Activated CD8-positive, alpha-beta T cell treated with anti-CD3 and anti-CD28 coated beads for 36 hours (primary cell): ENCODE results near the gene PCGF2. TPM values are rescaled to one million over a fixed set of nuclear protein-coding genes. Genes with fewer than 3 reads are reported as not detected.

Source experiments
- ATAC-seq: fragments of 200-7000 bp; cut with Tn5 transposase; one replicate; pipeline ENCODE4 v1.10.0; 2021; ENCODE audit warnings: mild to moderate bottlenecking, moderate library complexity
- CTCF ChIA-PET: fragments of 350-600 bp; sonication (Branson Sonifier 250); formaldehyde crosslinking; loops from one replicate; lab custom pipeline; 2021; ENCODE audit warnings: antibody characterized with exemption; lab: Charles Lee
- POLR2A ChIA-PET: fragments of 350-600 bp; sonication (Branson Sonifier 250); formaldehyde crosslinking; loops from one replicate; lab custom pipeline; 2021; ENCODE audit warnings: antibody characterized with exemption; lab: Charles Lee
- DNase-seq: peaks from one replicate; pipeline ENCODE4 v3.0.0-alpha.2; 2020
- H3K27ac Mint-ChIP-seq: one replicate; pipeline ENCODE4 v1.8.0; 2021; ENCODE audit warnings: mild to moderate bottlenecking, mixed read lengths
- H3K27me3 Mint-ChIP-seq: one replicate; pipeline ENCODE4 v1.8.0; 2021; ENCODE audit warnings: mixed read lengths
- H3K36me3 Mint-ChIP-seq: one replicate; pipeline ENCODE4 v1.8.0; 2021; ENCODE audit warnings: low read depth, mixed read lengths
- H3K4me1 Mint-ChIP-seq: one replicate; pipeline ENCODE4 v1.8.0; 2021; ENCODE audit warnings: low read depth, mixed read lengths
- H3K4me3 Mint-ChIP-seq: one replicate; pipeline ENCODE4 v1.8.0; 2021; ENCODE audit warnings: mild to moderate bottlenecking, moderate library complexity, mixed read lengths
- H3K9me3 Mint-ChIP-seq: one replicate; pipeline ENCODE4 v1.8.0; 2021; ENCODE audit warnings: mixed read lengths
- intact Hi-C: fragments of 100-400 bp; cut with micrococcal nuclease; formaldehyde crosslinking; loops from one replicate; pipeline ENCODE4 v1.10.0; 2022
- total RNA-seq, 2 experiments: library from RNA; stranded (reverse); gene quantifications; one replicate each; pipeline ENCODE4 v1.2.3, GENCODE V29; 2021
- TF ChIP-seq, protein P1 (sequence below): fragments of 200-600 bp; IDR thresholded peaks from one replicate; pipeline ENCODE4 v1.8.0; 2022; ENCODE audit warnings: antibody characterized with exemption, mild to moderate bottlenecking

The PCGF2 gene
- total RNA-seq, 2 experiments from 2014 or later: 0.50 to 1.2 TPM

DNA sequence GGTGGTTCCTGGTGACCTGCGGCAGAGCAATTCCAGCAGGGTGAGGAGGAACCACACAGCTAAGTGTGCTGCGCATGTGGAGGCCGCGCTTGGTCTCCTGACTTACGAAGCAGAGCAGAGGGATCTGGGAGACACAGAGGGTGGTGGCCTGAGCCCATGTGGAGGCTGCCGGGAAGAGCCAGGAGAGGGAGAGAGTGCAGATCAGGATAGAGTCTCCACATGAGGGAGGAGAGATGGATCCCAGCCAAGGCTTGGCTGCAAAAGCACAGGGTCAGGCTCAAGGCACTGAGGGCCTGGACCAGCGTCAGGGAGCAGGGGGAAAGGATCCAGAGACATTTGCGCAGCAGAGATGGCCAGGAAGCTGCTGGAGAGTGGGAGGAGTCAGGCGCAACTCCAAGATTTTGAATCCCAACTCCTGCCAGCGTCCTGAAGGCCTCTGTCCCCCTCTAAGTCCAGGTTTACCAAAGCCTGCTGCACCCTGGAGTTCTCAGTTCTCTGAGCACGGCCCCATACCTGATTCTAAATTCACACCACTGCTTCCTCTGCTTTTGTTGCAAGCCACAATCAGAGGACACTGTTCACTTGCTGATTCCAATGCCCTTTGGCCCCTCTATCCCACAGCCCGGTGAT, 54.3 kb downstream of the PCGF2 start:
- ChIA-PET CTCF (interaction anchor here (4.1 to 4.8 kb wide), 2 partner anchors 17 to 42 kb away, joined by 20 to 32 read pairs; no protein-coding TSS in a partner anchor), POLR2A (interaction anchor here (1.0 kb wide), 2 partner anchors 13 kb away, joined by 3 to 5 read pairs; no protein-coding TSS in a partner anchor)
- H3K27me3 Mint-ChIP-seq: no peaks in the 10 kb centered on the region
- H3K36me3 Mint-ChIP-seq: no peaks in the 10 kb centered on the region
- no peaks in the 10 kb centered on the region for H3K9me3 Mint-ChIP-seq
- TF ChIP-seq, protein P1, sequence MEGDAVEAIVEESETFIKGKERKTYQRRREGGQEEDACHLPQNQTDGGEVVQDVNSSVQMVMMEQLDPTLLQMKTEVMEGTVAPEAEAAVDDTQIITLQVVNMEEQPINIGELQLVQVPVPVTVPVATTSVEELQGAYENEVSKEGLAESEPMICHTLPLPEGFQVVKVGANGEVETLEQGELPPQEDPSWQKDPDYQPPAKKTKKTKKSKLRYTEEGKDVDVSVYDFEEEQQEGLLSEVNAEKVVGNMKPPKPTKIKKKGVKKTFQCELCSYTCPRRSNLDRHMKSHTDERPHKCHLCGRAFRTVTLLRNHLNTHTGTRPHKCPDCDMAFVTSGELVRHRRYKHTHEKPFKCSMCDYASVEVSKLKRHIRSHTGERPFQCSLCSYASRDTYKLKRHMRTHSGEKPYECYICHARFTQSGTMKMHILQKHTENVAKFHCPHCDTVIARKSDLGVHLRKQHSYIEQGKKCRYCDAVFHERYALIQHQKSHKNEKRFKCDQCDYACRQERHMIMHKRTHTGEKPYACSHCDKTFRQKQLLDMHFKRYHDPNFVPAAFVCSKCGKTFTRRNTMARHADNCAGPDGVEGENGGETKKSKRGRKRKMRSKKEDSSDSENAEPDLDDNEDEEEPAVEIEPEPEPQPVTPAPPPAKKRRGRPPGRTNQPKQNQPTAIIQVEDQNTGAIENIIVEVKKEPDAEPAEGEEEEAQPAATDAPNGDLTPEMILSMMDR: no peak
- H3K4me1 Mint-ChIP-seq: peaks cover 21% of the 10 kb centered on the region
- intact Hi-C loops: no loop called here
- no peak overlapping the region for H3K27ac Mint-ChIP-seq
- no peak for DNase-seq
- H3K4me3 Mint-ChIP-seq: no peak overlapping the region
- ATAC-seq: no peak

GRCh38 chr17:38691154-38691553, 57.0 kb downstream of the PCGF2 start:
- H3K27me3 Mint-ChIP-seq: no peaks in the 10 kb centered on the region
- ChIA-PET POLR2A (interaction anchor here (0.6 to 1.2 kb wide), 2 partner anchors 11 to 16 kb away, joined by 3 to 4 read pairs; partner anchors contain the start of gene EPOP), CTCF (interaction anchor here (1.4 to 4.3 kb wide), 3 partner anchors 14 to 44 kb away, joined by 4 to 18 read pairs (median 6); no protein-coding TSS in a partner anchor)
- H3K36me3 Mint-ChIP-seq: no peaks in the 10 kb centered on the region
- TF ChIP-seq, protein P1: no peak
- ATAC-seq (no peak), DNase-seq (no peak)
- H3K4me3 Mint-ChIP-seq: no peak overlapping the region
- no peak overlapping the region for H3K27ac Mint-ChIP-seq
- intact Hi-C loops: no loop called here
- H3K4me1 Mint-ChIP-seq: peaks cover 7% of the 10 kb centered on the region
- no peaks in the 10 kb centered on the region for H3K9me3 Mint-ChIP-seq

DNA sequence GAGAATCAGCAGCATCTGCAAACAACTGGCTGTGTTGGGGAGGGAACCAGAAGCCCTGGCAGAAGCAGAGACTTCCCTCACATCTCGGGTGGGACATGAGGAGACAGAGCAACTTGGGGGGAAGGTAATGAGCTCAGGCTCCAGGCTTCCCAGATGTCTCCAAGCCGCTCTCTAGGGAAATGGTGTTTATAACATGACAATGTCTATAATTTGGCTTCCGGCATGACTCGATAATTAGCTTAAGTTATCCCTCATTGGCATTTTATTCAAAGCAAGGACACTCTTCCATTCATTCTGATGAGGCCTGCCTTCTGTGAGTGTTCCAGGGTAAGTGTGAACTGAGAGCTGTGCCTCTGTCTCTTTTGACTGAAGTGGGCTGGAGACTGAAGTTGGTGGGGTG, 57.8 kb downstream of the PCGF2 start:
- Mint-ChIP-seq H3K9me3 (no peaks in the 10 kb centered on the region), H3K36me3 (no peaks in the 10 kb centered on the region), H3K4me3 (no peak overlapping the region), H3K27me3 (peaks cover 1% of the 10 kb centered on the region), H3K27ac (no peak overlapping the region), H3K4me1 (peaks cover 3% of the 10 kb centered on the region)
- intact Hi-C loops: no loop called here
- TF ChIP-seq, protein P1: no peak
- ChIA-PET POLR2A (interaction anchor here (0.6 to 1.2 kb wide), 2 partner anchors 10 to 15 kb away, joined by 3 to 4 read pairs; partner anchors contain the start of gene EPOP), CTCF (interaction anchor here (4.3 kb wide), 1 partner anchor 13 kb away, joined by 18 read pairs; no protein-coding TSS in a partner anchor)
- no peak for ATAC-seq
- DNase-seq: no peak

DNA sequence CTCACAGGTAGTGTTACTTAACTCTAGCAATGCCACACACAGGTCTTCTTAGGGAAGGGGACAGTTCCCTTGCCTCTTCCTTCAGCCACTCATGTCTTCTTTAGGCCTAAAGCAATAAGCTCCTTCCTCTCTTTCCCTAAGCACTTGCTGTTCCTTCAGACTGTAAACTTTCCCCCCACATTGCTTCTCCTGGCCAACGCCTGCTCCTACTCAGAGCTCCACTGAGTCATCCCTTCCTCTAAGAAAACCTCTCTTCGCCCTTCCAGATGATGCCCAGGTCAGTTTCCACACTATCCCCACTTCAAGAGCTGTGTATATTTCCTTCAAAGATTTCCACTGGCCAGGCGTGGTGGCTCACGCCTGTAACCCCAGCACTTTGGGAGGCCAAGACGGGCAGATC, 60.9 kb downstream of the PCGF2 start:
- ChIA-PET CTCF (interaction anchor here (1.0 to 2.9 kb wide), 4 partner anchors 9 to 129 kb away, joined by 3 to 13 read pairs (median 8); no protein-coding TSS in a partner anchor), POLR2A (interaction anchor here (1.0 to 1.4 kb wide), 4 partner anchors 11 to 101 kb away, joined by 3 to 4 read pairs (median 3); no protein-coding TSS in a partner anchor)
- no peaks in the 10 kb centered on the region for H3K36me3 Mint-ChIP-seq
- DNase-seq (no peak), ATAC-seq (no peak)
- TF ChIP-seq, protein P1: no peak
- intact Hi-C loops: no loop called here
- peaks cover 1% of the 10 kb centered on the region for H3K27me3 Mint-ChIP-seq
- peaks cover 3% of the 10 kb centered on the region for H3K4me1 Mint-ChIP-seq
- H3K4me3 Mint-ChIP-seq: no peak overlapping the region
- H3K27ac Mint-ChIP-seq: no peak overlapping the region
- H3K9me3 Mint-ChIP-seq: no peaks in the 10 kb centered on the region

- DNase-seq (no peak), ATAC-seq (no peak)
- Mint-ChIP-seq H3K4me1 (peaks cover 3% of the 10 kb centered on the region), H3K36me3 (no peaks in the 10 kb centered on the region), H3K27me3 (peaks cover 1% of the 10 kb centered on the region), H3K27ac (no peak overlapping the region), H3K9me3 (no peaks in the 10 kb centered on the region), H3K4me3 (no peak overlapping the region)
- ChIA-PET POLR2A (interaction anchor here (1.0 to 1.1 kb wide), 2 partner anchors 14 to 54 kb away, joined by 3 to 4 read pairs; no protein-coding TSS in a partner anchor), CTCF (interaction anchor here (1.3 kb wide), 1 partner anchor 8 kb away, joined by 6 read pairs; no protein-coding TSS in a partner anchor)
- TF ChIP-seq, protein P1: no peak
- intact Hi-C loops: no loop called here
These were observed 62.6 kb downstream of the PCGF2 start for GRCh38 chr17:38685491-38685890.
